ENCODE data around the gene KCNQ1. TPM values are rescaled to one million over a fixed set of nuclear protein-coding genes. Genes with fewer than 3 reads are reported as not detected.
A peak's percentile ranks its signal among the peaks of the same experiment; 100 is the strongest.

The KCNQ1 gene
- total RNA-seq, 1 donor from 2014 or later, result 2.7 TPM

GRCh38 chr11:2578929-2579270 lies 134.1 kb downstream of the KCNQ1 start:
- H3K27me3 ChIP-seq, result no peaks in the 10 kb centered on the region
- no peaks in the 10 kb centered on the region for H3K9me3 ChIP-seq
- no peak for DNase-seq (ENCODE audit: extremely low spot score in 2 of 2)
- H3K4me3 ChIP-seq, result no peak overlapping the region
- no peaks in the 10 kb centered on the region for H3K4me1 ChIP-seq
- no peaks in the 10 kb centered on the region for H3K36me3 ChIP-seq
- intact Hi-C loops (cut with DNase I), result no loop called here
- no peak for TF ChIP-seq POLR2AphosphoS5 (IDR thresholded peaks at IDR 0.05; ENCODE audit: insufficient read depth in 1 of 2, low read depth in 1 of 2)
- TF ChIP-seq CTCF (IDR thresholded peaks at IDR 0.05), result no peak
- TF ChIP-seq POLR2A (IDR thresholded peaks at IDR 0.05), result no peak
- no peak overlapping the region for H3K27ac ChIP-seq

DNA sequence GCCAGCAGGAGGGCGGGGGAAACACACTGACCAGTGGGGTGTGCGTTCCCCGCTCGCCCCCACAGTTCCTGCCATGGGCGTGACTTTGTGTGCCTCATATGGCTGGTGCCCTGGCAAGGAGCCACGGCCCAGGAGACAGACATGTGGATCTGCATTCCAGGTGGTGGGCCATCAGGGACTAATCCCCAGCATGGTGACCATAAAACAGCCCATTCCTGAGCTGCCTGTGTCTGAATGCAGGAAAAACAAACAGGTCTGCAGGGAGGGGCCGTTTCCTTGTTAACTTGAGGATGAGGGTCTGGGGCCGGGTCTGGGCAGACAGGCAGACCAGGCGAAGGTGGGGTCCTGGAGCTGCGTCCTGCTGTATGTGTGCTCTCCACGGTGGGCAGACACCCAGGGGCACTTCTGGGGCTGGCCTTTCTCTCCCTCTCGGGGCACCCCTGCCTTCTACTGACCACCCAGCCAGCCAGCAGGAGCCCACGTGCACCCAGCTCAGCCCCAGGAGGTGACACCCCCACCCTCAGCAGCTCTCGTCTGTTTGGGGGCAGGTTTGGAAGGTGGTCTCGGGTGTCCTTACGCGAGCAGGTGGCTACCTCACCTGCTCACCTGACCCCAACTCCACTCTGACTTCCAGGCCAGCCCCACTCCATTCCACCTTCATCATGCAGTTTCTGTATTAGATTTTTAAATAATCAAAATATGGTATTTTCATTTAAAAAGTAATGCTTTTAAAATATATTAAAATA lies 134.7 kb downstream of the KCNQ1 start:
- TF ChIP-seq POLR2AphosphoS5 (IDR thresholded peaks at IDR 0.05; ENCODE audit: insufficient read depth in 1 of 2, low read depth in 1 of 2) (no peak), CTCF (IDR thresholded peaks at IDR 0.05) (no peak)
- no peaks in the 10 kb centered on the region for H3K4me1 ChIP-seq
- H3K36me3 ChIP-seq, result no peaks in the 10 kb centered on the region
- H3K27me3 ChIP-seq, result no peaks in the 10 kb centered on the region
- no peak overlapping the region for H3K4me3 ChIP-seq
- intact Hi-C loops (cut with DNase I), result no loop called here
- no peaks in the 10 kb centered on the region for H3K9me3 ChIP-seq
- DNase-seq (ENCODE audit: extremely low spot score in 2 of 2), result no peak
- H3K27ac ChIP-seq, result no peak overlapping the region

DNA sequence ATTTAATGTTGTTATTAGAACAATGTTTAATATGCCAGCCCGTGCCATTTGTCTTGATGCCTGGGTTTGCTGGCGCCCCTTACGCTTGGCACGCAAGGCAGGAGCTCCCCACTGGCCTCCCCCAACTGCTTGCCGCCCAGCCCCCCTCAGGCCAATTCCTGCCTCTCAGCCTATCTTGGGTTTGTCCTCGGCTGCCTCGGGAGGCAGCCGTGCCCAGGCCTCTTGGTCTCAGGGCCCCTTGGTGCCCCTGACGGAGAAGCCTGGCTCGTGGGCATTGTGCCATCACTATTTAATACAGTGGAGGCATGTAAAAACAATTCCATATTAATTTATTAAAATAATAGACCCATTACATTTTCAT lies 135.2 kb downstream of the KCNQ1 start:
- no peak overlapping the region for H3K27ac ChIP-seq
- H3K36me3 ChIP-seq, result no peaks in the 10 kb centered on the region
- H3K4me1 ChIP-seq, result no peaks in the 10 kb centered on the region
- intact Hi-C loops (cut with DNase I), result no loop called here
- no peak for DNase-seq (ENCODE audit: extremely low spot score in 2 of 2)
- TF ChIP-seq POLR2AphosphoS5 (IDR thresholded peaks at IDR 0.05; ENCODE audit: insufficient read depth in 1 of 2, low read depth in 1 of 2), result no peak
- TF ChIP-seq CTCF (IDR thresholded peaks at IDR 0.05), result no peak
- no peak for TF ChIP-seq POLR2A (IDR thresholded peaks at IDR 0.05)
- H3K4me3 ChIP-seq, result no peak overlapping the region
- no peaks in the 10 kb centered on the region for H3K27me3 ChIP-seq
- no peaks in the 10 kb centered on the region for H3K9me3 ChIP-seq

GRCh38 chr11:2580571-2581001 lies 135.8 kb downstream of the KCNQ1 start:
- Histone ChIP-seq H3K27ac (no peak overlapping the region), H3K9me3 (no peaks in the 10 kb centered on the region), H3K4me3 (no peak overlapping the region), H3K4me1 (no peaks in the 10 kb centered on the region), H3K27me3 (no peaks in the 10 kb centered on the region), H3K36me3 (no peaks in the 10 kb centered on the region)
- peak in 1 of 2 donors; percentile 80 for DNase-seq (ENCODE audit: extremely low spot score in 2 of 2)
- no peak for TF ChIP-seq POLR2A (IDR thresholded peaks at IDR 0.05)
- no peak for TF ChIP-seq CTCF (IDR thresholded peaks at IDR 0.05)
- TF ChIP-seq POLR2AphosphoS5 (IDR thresholded peaks at IDR 0.05; ENCODE audit: insufficient read depth in 1 of 2, low read depth in 1 of 2), result no peak
- intact Hi-C loops (cut with DNase I), result no loop called here

- Histone ChIP-seq H3K27ac (no peak overlapping the region), H3K36me3 (no peaks in the 10 kb centered on the region), H3K27me3 (no peaks in the 10 kb centered on the region), H3K4me1 (no peaks in the 10 kb centered on the region), H3K9me3 (no peaks in the 10 kb centered on the region), H3K4me3 (no peak overlapping the region)
- peak; percentile 62 to 84 for DNase-seq (ENCODE audit: extremely low spot score in 2 of 2)
- intact Hi-C loops (cut with DNase I), result no loop called here
- TF ChIP-seq POLR2AphosphoS5 (IDR thresholded peaks at IDR 0.05; ENCODE audit: insufficient read depth in 1 of 2, low read depth in 1 of 2) (no peak), POLR2A (IDR thresholded peaks at IDR 0.05) (no peak), CTCF (IDR thresholded peaks at IDR 0.05) (no peak)
Measured at GRCh38 chr11:2581151-2581930, 136.5 kb downstream of the KCNQ1 start.
